T-helper 22 cell (primary cell): ENCODE data around the gene PTGES.
"Not testable (repeated sequence)": the region's sequence is repeated elsewhere in the genome, so short reads cannot be mapped to it uniquely, and the experiment has no call there.

Experiments
- DNase-seq: peaks from one replicate; pipeline ENCODE4 v3.0.0-alpha.2; 2020; ENCODE audit warnings: low read depth

Gene PTGES

DNA sequence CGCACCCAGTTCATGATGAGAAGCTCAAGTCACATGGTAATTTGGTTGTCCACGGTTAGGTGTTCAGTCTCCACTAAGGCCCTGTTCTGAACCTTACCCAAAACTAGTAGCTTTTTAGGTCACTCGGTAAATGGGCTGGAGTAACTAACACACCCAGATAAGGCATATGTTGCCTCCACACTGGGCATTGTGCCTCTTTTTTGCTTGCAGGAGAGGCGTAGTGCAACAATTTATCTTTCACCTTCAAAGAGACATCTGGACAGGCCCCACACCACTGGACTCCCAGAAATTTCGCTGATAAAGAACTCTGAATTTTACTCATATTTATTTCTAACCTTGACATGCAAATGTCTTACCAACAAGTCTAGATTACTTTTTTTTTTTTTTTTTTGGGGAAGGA lies 16.8 kb upstream of the PTGES start:
- no peak for DNase-seq

- no peak for DNase-seq
Observed at GRCh38 chr9:129768486-129768885, 15.6 kb upstream of the PTGES start.

GRCh38 chr9:129765764-129766317 lies 13.0 kb upstream of the PTGES start:
- DNase-seq, result no peak

GRCh38 chr9:129762985-129763926 lies 10.4 kb upstream of the PTGES start:
- DNase-seq, result no peak

DNA sequence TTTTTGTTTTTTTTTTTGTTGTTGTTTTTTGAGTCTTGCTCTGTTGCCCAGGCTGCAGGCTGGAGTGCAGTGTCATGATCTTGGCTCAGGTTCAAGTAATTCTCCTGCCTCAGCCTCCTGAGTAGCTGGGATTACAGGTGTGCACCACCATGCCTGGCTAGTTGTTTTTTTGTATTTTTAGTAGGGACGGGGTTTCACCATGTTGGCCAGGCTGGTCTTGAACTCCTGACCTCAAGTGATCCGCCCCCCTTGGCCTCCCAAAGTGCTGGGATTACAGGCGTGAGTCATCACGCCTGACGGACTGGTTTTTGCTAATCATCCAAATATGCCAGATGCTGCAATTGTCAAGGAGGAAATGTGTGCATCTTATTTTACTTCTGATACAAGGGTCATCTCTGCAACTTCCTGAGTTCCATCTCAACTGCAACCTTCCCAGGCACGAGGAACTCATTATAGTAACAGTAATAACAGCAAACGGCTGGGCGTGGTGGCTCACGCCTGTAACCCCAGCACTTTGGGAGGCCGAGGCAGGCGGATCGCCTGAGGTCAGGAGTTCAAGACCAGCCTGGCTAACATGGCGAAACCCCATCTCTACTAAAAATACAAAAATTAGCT lies 9.6 kb upstream of the PTGES start:
- DNase-seq, result not testable (repeated sequence)

GRCh38 chr9:129761901-129762369 lies 9.1 kb upstream of the PTGES start:
- DNase-seq, result no peak

GRCh38 chr9:129761293-129761900 lies 8.6 kb upstream of the PTGES start:
- no peak for DNase-seq

- DNase-seq, result not testable (repeated sequence)
Observed at GRCh38 chr9:129760784-129761183, 7.9 kb upstream of the PTGES start.

DNA sequence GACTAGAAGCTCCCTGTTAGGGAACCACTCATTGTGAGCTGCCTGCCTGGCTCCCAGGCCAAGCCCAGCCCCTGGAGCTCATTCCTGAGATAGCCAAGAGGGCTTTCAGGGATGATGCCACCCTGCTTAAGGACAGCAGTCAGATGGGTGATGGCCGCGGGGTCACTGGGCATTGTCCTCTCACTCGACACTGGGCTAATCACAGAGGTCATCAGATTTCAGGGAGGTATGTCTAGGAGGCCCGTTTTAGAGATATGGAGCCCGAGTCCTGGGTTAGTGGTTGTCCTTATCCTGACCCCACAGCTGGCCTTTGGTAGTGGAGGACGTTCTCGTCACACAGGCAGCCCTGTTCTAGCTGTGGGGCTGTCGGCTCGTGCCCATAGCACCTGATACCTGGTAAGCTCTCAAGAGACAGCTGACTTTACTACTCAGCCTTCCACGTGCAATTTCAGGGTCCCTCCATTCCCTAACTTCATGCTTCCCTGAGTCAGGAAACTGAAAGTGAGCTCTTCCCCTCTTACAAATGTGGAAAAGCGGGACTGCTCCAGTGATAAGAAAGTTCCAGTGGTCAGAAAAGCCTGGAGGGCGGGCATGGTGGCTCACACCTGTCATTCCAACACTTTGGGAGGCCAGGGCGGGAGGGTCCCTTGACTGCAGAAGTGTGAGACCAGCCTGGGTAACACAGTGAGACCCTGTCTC lies 7.1 kb upstream of the PTGES start:
- no peak for DNase-seq

- DNase-seq, result no peak
Observed at GRCh38 chr9:129759319-129759718, 6.5 kb upstream of the PTGES start.

DNA sequence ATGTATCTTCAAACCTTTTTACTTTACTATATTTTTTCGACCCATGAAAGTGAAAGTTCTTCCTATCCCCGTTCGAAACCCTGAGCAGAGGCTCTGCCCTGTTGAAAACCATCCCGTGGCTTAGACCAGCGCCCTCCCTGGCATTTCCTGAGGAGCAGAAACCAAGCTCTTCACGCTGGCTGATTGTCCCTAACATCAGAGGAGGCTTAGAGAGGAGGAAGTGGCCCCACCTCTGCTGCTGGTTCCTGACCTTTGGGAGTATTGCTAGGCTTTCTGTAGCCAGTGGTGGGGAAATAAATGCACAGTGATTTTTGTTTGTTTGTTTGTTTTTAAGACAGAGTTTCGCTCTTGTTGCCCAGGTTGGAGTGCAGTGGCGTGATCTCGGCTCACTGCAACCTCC lies 4.2 kb upstream of the PTGES start:
- no peak for DNase-seq

GRCh38 chr9:129756191-129756590 lies 3.3 kb upstream of the PTGES start:
- no peak for DNase-seq

DNA sequence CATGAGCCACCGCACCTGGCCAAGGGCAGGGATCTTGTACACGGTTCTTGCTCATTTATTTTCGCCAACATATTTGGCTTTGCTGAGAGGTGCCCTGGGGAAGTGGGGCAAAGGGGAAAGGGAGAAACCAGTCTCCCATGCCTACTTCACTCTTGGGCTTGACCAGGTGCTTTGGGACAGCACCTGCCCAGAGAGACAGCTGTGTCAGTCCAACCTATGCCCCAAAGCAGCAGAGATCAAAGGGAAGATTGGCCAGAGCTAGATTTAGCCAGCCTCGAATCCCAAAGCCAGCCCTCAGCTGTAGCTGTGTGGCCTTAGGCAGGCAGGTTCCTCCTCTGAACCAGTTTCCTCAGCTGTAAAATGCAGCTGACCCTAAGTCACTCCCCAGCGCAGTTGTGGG lies 2.3 kb upstream of the PTGES start:
- DNase-seq, result no peak

DNA sequence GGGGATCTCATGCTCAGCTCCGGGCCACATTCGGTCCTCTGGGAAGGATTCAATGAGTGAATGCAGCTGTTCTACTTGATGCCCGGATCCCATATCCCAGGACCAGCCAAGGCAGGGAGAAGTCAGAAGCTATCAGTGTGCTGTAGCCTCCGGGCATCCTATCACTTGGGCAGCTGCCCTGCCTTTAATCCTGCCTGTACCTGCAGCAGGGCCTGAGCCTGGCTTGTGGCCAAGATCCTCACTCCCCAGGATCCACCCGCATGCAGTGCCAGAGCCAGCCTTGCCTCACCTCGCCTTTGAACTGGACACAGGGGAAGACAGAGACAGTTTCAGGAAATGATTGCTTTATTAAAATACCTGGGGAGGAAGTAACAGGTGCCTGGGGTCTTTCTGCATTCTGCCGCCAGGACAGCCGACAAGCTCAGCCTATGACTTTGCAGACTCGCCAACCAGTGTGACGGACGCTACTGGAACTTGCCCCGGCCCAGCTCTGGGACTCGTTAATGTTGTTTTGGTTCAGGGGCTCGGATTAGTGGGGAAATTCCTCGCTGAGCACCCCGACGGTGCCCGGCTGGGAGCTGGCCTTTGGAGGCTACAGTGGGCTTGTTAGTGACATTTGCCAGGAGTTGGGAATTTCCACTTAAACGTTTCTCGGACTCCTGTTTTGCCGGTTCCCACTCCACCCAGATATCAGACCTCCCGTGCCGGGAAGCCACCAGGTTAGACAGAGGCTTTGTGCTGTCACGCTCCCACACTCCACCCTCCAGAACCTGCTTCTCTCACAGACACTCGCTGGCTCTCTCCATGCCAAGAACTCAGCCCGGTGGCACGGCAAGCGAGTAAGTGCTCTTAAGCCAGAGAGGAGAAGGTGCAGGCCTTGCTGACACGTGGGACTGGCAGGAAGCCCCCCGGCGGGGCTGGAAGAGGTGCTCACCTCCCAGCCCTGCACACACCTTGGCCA lies 721 bp downstream of the PTGES start:
- DNase-seq, result no peak

DNA sequence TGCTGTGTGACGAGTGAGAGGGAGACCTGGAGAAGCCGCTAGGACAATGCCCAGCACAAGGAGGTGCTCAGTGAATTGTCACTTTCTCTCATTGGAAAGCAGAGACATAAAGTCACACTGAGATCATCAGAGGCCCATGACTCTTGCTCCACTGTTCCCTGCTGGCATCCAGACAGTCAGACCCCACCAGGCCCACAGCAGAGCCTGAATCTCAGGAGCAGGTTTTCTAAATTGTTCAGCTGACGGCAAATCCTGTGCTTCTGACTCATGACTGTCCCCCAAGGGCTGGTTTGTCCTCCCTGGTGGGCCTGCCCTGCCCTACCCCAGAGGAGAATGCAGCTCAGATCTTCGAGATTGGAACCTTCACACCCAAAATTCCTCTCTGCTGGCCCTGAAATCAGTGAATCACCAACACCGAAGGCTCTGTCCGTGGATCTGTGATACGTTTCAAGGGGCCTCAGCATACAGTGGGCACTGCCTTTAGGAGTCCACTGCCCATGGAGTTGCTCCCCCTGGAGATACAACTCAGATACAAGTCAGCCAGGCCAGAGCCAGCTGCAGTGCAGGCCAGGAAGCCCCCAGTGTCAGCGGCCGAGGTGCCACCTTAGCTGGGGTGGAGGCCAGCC lies 2.7 kb downstream of the PTGES start:
- DNase-seq, result no peak

DNA sequence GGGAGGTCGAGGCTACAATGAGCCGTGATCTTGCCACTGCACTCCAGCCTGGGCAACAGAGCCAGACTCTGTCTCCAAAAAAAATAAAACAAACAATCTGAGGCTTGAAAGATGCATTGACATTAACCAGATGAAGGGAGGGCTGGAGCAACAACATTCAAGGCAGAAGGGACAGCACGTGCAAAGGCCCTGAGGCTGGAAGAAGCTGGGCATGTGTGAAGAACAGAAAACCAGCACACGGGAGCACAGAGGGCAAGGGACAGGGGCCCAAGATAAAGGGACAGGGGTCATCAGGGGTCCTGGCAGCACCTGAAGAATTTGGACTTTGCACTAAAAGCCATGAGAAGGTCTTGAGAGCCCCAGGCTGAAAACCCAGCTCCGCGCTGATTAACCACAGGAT lies 3.3 kb downstream of the PTGES start:
- DNase-seq, result no peak

DNA sequence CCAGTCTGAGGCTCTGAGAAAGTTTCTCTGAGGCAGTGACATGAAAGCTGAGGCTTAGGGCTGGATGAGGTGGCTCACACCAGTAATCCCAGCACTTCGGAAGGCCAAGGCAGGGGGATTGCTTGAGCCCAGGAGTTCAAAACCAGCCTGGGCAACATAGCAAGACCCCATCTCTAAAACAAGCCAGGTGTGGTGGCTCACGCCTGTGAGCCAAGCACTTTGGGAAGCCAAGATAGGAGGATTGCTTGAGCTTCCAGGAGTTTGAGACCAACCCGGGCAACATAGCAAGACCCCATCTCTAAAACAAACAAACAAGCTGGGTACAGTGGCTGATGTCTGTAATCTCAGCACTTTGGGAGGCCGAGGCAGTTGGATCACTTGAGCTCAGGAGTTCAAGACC lies 3.8 kb downstream of the PTGES start:
- not testable (repeated sequence) for DNase-seq

DNA sequence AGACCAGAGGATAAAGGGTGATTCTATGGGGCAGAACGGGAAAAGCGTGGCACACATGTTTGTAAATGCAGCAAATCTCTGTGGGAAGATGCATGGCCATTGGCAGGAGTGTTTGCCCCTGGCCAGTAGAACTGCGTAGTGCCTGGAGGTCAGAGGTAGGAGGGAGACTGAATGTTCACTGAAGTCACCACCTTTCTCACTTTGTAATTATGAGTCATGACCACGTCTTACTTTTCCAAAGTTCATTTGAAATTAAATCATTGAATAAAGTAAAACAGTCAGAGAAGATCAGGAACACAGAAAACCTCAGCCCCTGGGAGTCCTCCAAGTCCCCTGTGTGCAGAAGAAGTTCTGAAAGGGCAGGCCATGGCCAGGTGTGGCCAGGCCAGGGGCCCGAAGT lies 4.6 kb downstream of the PTGES start:
- no peak for DNase-seq

DNA sequence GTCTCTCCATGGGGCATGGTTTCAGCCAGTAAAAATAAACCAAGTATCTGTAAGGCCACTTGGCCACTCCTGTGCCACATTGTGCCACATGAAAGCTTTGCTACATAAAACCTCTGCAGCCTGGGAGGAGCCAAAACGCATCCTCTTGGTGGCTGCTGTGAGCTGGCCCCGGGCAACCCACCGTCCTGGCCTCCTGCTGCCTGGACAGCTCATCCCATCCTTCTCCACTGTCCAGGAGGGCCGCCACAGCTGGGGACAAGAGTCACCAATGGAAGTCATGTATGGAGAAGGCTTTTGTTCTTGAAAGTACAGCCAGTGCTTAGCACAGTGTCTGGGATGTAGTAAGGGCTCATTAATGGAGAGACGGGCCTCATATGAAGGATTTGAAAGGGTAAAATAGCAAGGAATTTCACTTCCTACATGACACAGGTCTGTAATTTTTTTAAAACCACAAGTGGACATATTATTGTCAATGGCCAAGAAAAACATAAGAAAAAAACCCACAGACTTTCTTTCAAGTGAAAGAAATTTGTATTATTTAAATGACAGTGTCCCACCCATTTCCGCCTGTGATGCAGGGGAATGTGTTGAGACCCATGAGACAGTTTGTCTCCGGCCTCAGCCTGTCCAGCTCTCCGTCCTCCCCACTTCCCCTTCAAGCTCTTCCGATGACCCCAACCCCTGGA lies 6.6 kb downstream of the PTGES start:
- DNase-seq, result no peak

GRCh38 chr9:129745200-129745599 lies 7.6 kb downstream of the PTGES start:
- no peak for DNase-seq
